ENCODE results near the gene KATNAL1.
A peak's percentile ranks its signal among the peaks of the same experiment; 100 is the strongest.
"Not testable (repeated sequence)": the region's sequence is repeated elsewhere in the genome, so short reads cannot be mapped to it uniquely, and the experiment has no call there.

The KATNAL1 gene

GRCh38 chr13:30290812-30291436 is 16.4 kb downstream of the KATNAL1 start:
- no peak for DNase-seq

GRCh38 chr13:30289533-30289932 is 17.8 kb downstream of the KATNAL1 start:
- DNase-seq: no peak

- not testable (repeated sequence) for DNase-seq
These were observed 21.3 kb downstream of the KATNAL1 start for GRCh38 chr13:30286059-30286458.

GRCh38 chr13:30276178-30276577 is 31.2 kb downstream of the KATNAL1 start:
- no peak for DNase-seq

- no peak for DNase-seq
These were observed 33.3 kb downstream of the KATNAL1 start for GRCh38 chr13:30274083-30274482.

- DNase-seq: not testable (repeated sequence)
These were observed 37.3 kb downstream of the KATNAL1 start for GRCh38 chr13:30270035-30270434.

- DNase-seq: no peak
These were observed 38.7 kb downstream of the KATNAL1 start for GRCh38 chr13:30268673-30269072.

GRCh38 chr13:30266756-30267155 is 40.6 kb downstream of the KATNAL1 start:
- DNase-seq: no peak

- DNase-seq: not testable (repeated sequence)
These were observed 48.1 kb downstream of the KATNAL1 start for GRCh38 chr13:30259149-30259733.

- DNase-seq: no peak
These were observed 49.8 kb downstream of the KATNAL1 start for GRCh38 chr13:30257468-30258099.

- DNase-seq: no peak
These were observed 50.5 kb downstream of the KATNAL1 start for GRCh38 chr13:30256713-30257467.

- DNase-seq: peak in 1 of 4 experiments; percentile 12
These were observed 51.7 kb downstream of the KATNAL1 start for GRCh38 chr13:30255696-30256095.

GRCh38 chr13:30253830-30254229 is 53.5 kb downstream of the KATNAL1 start:
- no peak for DNase-seq

GRCh38 chr13:30247406-30247805 is 59.9 kb downstream of the KATNAL1 start:
- no peak for DNase-seq

GRCh38 chr13:30241532-30241931 is 65.8 kb downstream of the KATNAL1 start:
- DNase-seq: no peak

- no peak for DNase-seq
These were observed 66.7 kb downstream of the KATNAL1 start for GRCh38 chr13:30240608-30241007.

- DNase-seq: peak; percentile 24 to 60 (median 50)
These were observed 72.1 kb downstream of the KATNAL1 start for GRCh38 chr13:30235216-30235615.

- DNase-seq: no peak
These were observed 72.7 kb downstream of the KATNAL1 start for GRCh38 chr13:30234619-30235162.

- DNase-seq: peak in 1 of 4 experiments; percentile 1
These were observed 82.6 kb downstream of the KATNAL1 start for GRCh38 chr13:30224732-30225131.

GRCh38 chr13:30222254-30222653 is 85.1 kb downstream of the KATNAL1 start:
- no peak for DNase-seq

GRCh38 chr13:30216111-30216510 is 91.2 kb downstream of the KATNAL1 start:
- no peak for DNase-seq

- DNase-seq: no peak
These were observed 95.1 kb downstream of the KATNAL1 start for GRCh38 chr13:30212256-30212655.

- no peak for DNase-seq
These were observed 95.6 kb downstream of the KATNAL1 start for GRCh38 chr13:30211745-30212144.
